Esophagus muscularis mucosa (tissue), 3 donors: ENCODE measurements around the gene PTPN23.

Source experiments
- CTCF ChIP-seq, 3 experiments: fragments of 200-600 bp in 2 of 3; fragments of 450-650 bp in 1 of 3; sonication (generic) in 2 of 3; IDR thresholded peaks; one replicate each; pipeline ENCODE4 v1.5.1; 2017 to 2019; ENCODE audit warnings: antibody characterized with exemption in 3 of 3, mild to moderate bottlenecking in 2 of 3, moderate library complexity in 1 of 3
- POLR2A ChIP-seq: fragments of 450-650 bp; IDR thresholded peaks from one replicate; pipeline ENCODE4 v1.6.1; 2017; ENCODE audit warnings: antibody characterized with exemption, moderate library complexity, mild to moderate bottlenecking, low read depth

- TF ChIP-seq POLR2A (no peak), CTCF (IDR thresholded peaks at IDR 0.05) (peak in 1 of 3 experiments; percentile 12)
Measured at GRCh38 chr3:47381317-47382157, 716 bp downstream of the PTPN23 start.
